Parathyroid adenoma (tissue), 2 donors: ENCODE data around the gene NTF3.

Source experiments
- H2AFZ ChIP-seq: fragments of 300-600 bp; sonication (generic); one replicate; pipeline ENCODE4 v1.7.0; 2017; ENCODE audit warnings: antibody characterized with exemption, mild to moderate bottlenecking
- H3K27ac ChIP-seq: fragments of 300-600 bp; sonication (generic); one replicate; pipeline ENCODE4 v1.7.0; 2017
- H3K27me3 ChIP-seq: fragments of 300-600 bp; sonication (generic); one replicate; pipeline ENCODE4 v1.7.0; 2017; ENCODE audit warnings: low read length; ENCODE audit not compliant: control insufficient read depth, insufficient read depth
- H3K36me3 ChIP-seq: fragments of 300-600 bp; sonication (generic); one replicate; pipeline ENCODE4 v1.7.0; 2017; ENCODE audit warnings: low read length; ENCODE audit not compliant: control insufficient read depth, insufficient read depth
- H3K4me1 ChIP-seq: fragments of 300-600 bp; sonication (generic); one replicate; pipeline ENCODE4 v1.7.0; 2017; ENCODE audit warnings: control low read depth
- H3K4me2 ChIP-seq: fragments of 300-600 bp; sonication (generic); one replicate; pipeline ENCODE4 v1.7.0; 2017; ENCODE audit warnings: low read length
- H3K4me3 ChIP-seq: fragments of 300-600 bp; sonication (generic); one replicate; pipeline ENCODE4 v1.7.0; 2017; ENCODE audit warnings: low read depth, low read length
- H3K79me2 ChIP-seq: fragments of 300-600 bp; sonication (generic); one replicate; pipeline ENCODE4 v1.7.0; 2017; ENCODE audit warnings: control low read depth
- H3K9ac ChIP-seq: fragments of 300-600 bp; sonication (generic); one replicate; pipeline ENCODE4 v1.7.0; 2017; ENCODE audit warnings: mild to moderate bottlenecking
- H3K9me3 ChIP-seq: fragments of 300-600 bp; sonication (generic); one replicate; pipeline ENCODE4 v1.7.0; 2017; ENCODE audit warnings: low read length; ENCODE audit not compliant: control insufficient read depth
- CTCF ChIP-seq: fragments of 300-600 bp; sonication (generic); IDR thresholded peaks from one replicate; pipeline ENCODE4 v1.7.0; 2017; ENCODE audit warnings: antibody characterized with exemption, mild to moderate bottlenecking
- donor health status: primary hyperparathyroidism.

Gene NTF3

DNA sequence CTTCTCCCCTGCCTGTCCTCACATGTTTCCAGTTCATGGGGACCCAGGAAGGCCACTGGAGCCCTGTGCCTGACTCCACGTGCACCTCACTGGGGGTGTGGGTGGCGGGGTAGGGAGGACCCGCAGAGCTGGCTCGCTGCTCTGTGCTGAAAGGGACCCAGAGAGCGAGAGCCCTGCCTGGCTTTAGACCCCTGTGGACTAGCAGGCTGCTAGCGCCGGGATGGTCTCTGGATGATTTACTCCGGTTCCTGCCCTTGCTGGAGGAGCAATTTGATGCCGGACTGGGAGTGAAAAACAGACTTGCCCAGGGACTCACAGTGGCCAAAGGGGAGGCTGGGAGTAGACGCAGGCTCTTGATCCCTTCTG lies 49.0 kb downstream of the NTF3 start:
- H3K79me2 ChIP-seq, result no peaks in the 10 kb centered on the region
- no peaks in the 10 kb centered on the region for H3K27me3 ChIP-seq
- no peak for TF ChIP-seq CTCF

GRCh38 chr12:5481645-5482044 lies 49.7 kb downstream of the NTF3 start:
- H3K4me2 ChIP-seq, result no peak overlapping the region
- no peaks in the 10 kb centered on the region for H3K27me3 ChIP-seq
- H3K36me3 ChIP-seq, result no peaks in the 10 kb centered on the region
- no peaks in the 10 kb centered on the region for H3K4me1 ChIP-seq
- no peaks in the 10 kb centered on the region for H3K9me3 ChIP-seq
- H3K79me2 ChIP-seq, result no peaks in the 10 kb centered on the region
- TF ChIP-seq CTCF, result no peak
- H3K9ac ChIP-seq, result no peak overlapping the region
- no peak overlapping the region for H3K4me3 ChIP-seq
- no peak overlapping the region for H2AFZ ChIP-seq
- no peak overlapping the region for H3K27ac ChIP-seq

More for the DNA sequence above, 49.0 kb downstream of the NTF3 start:
- H3K9ac ChIP-seq, result no peak overlapping the region
- H2AFZ ChIP-seq, result no peak overlapping the region
- no peaks in the 10 kb centered on the region for H3K4me1 ChIP-seq
- H3K27ac ChIP-seq, result no peak overlapping the region
- no peak overlapping the region for H3K4me2 ChIP-seq
- H3K36me3 ChIP-seq, result no peaks in the 10 kb centered on the region
- no peaks in the 10 kb centered on the region for H3K9me3 ChIP-seq
- no peak overlapping the region for H3K4me3 ChIP-seq

GRCh38 chr12:5484426-5484825 lies 52.5 kb downstream of the NTF3 start:
- TF ChIP-seq CTCF, result no peak
- Histone ChIP-seq H3K27me3 (no peaks in the 10 kb centered on the region), H2AFZ (no peak overlapping the region), H3K4me3 (no peak overlapping the region), H3K9me3 (no peaks in the 10 kb centered on the region), H3K27ac (no peak overlapping the region), H3K9ac (no peak overlapping the region), H3K36me3 (no peaks in the 10 kb centered on the region), H3K4me1 (no peaks in the 10 kb centered on the region), H3K4me2 (no peak overlapping the region), H3K79me2 (no peaks in the 10 kb centered on the region)

- no peak overlapping the region for H2AFZ ChIP-seq
- no peaks in the 10 kb centered on the region for H3K79me2 ChIP-seq
- no peak overlapping the region for H3K4me2 ChIP-seq
- H3K4me3 ChIP-seq, result no peak overlapping the region
- no peak for TF ChIP-seq CTCF
- H3K9ac ChIP-seq, result no peak overlapping the region
- H3K27me3 ChIP-seq, result no peaks in the 10 kb centered on the region
- no peaks in the 10 kb centered on the region for H3K36me3 ChIP-seq
- no peak overlapping the region for H3K27ac ChIP-seq
- no peaks in the 10 kb centered on the region for H3K9me3 ChIP-seq
- no peaks in the 10 kb centered on the region for H3K4me1 ChIP-seq
Measured at GRCh38 chr12:5485454-5485853, 53.5 kb downstream of the NTF3 start.

DNA sequence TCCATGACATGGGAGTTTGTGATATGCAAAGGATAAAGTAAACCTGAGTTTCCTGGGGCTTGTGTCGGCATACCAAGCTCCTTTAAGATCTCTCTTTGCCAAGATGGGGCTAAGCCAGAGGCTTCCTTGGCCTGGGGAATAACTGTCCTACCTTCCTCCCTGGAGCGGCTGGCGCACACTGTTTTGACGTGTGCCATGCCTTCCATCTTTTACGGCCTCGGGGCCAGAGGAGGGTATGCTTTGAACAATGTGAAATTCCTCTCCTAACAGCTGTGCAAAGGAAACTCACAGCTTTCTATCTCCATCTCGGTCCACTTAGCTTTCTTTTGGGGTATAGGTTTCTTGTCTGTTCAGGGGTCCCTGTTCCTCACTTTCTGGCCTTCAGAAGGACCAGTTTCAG lies 55.2 kb downstream of the NTF3 start:
- Histone ChIP-seq H3K4me2 (no peak overlapping the region), H2AFZ (no peak overlapping the region), H3K9me3 (no peaks in the 10 kb centered on the region), H3K36me3 (no peaks in the 10 kb centered on the region), H3K27me3 (no peaks in the 10 kb centered on the region), H3K9ac (no peak overlapping the region), H3K4me1 (no peaks in the 10 kb centered on the region), H3K27ac (no peak overlapping the region), H3K4me3 (no peak overlapping the region), H3K79me2 (no peaks in the 10 kb centered on the region)
- no peak for TF ChIP-seq CTCF
